ENCODE results near the gene FAM89A. TPM values are rescaled to one million over a fixed set of nuclear protein-coding genes. Genes with fewer than 3 reads are reported as not detected.

Gene FAM89A
- total RNA-seq, 1 donor from 2014 or later = 5.4 TPM

GRCh38 chr1:230970432-230970831 is 69.6 kb downstream of the FAM89A start:
- intact Hi-C loops (cut with micrococcal nuclease) = no loop called here

Other genes with a start within 250 kb of the FAM89A start
- gene C1orf198, start 171.7 kb downstream of the FAM89A start, total RNA-seq = 2.1 and 2.4 TPM in 2 replicates
- gene TTC13, start 61.4 kb downstream of the FAM89A start, total RNA-seq = 29.1 and 30.1 TPM in 2 replicates
- gene ARV1, start 61.2 kb downstream of the FAM89A start, total RNA-seq = 11.3 and 11.5 TPM in 2 replicates
- not detected in 2 replicates for gene TRIM67, start 121.8 kb upstream of the FAM89A start, total RNA-seq
- 43.3 and 44.4 TPM in 2 replicates for gene GNPAT, start 201.0 kb upstream of the FAM89A start, total RNA-seq

Measured in T-helper 2 cell treated with Interferon-gamma antibody and Interleukin-4, amounts not matched to agents 100 ng/mL and 5 ng/mL, for 36 hours (primary cell).